B cell (primary cell): Measurements from ENCODE around the gene ZBTB25. TPM values are rescaled to one million over a fixed set of nuclear protein-coding genes. Genes with fewer than 3 reads are reported as not detected.

ENCODE experiments used
- ATAC-seq: fragments of 200-7000 bp; cut with Tn5 transposase; one replicate; pipeline ENCODE4 v1.10.0; 2021; ENCODE audit warnings: low read depth, mild to moderate bottlenecking, moderate number of reproducible peaks, moderate library complexity
- CTCF ChIA-PET: fragments of 350-600 bp; sonication (Branson Sonifier 250); formaldehyde crosslinking; loops from one replicate; lab custom pipeline; 2021; ENCODE audit warnings: antibody characterized with exemption, inconsistent platforms; lab: Charles Lee
- POLR2A ChIA-PET: fragments of 350-600 bp; sonication (Branson Sonifier 250); formaldehyde crosslinking; loops from one replicate; lab custom pipeline; 2021; ENCODE audit warnings: antibody characterized with exemption; lab: Charles Lee
- DNase-seq: peaks from one replicate; pipeline ENCODE4 v3.0.0; 2013
- H2AFZ ChIP-seq: 2 replicates; pipeline ENCODE4 v1.6.1; 2012; ENCODE audit warnings: mild to moderate bottlenecking, low read depth, low read length; ENCODE audit not compliant: insufficient read depth, poor library complexity, severe bottlenecking
- H3K27ac ChIP-seq, 2 donors: 1 replicate in 1 of 2; 2 replicates in 1 of 2; pipeline ENCODE4 v1.5.1; 2012 to 2013; ENCODE audit warnings: low read length in 2 of 2, mild to moderate bottlenecking in 2 of 2, moderate library complexity in 1 of 2
- H3K27me3 ChIP-seq, 4 experiments: fragments of 200-600 bp in 1 of 4; sonication (generic) in 1 of 4; replicated peaks in 1 of 4; 1 replicate in 2 of 4; 2 replicates in 2 of 4; pipeline versions ENCODE4 v1.6.1 to v1.7.0; 2013 to 2016; ENCODE audit warnings: low read length in 3 of 4, mild to moderate bottlenecking in 2 of 4, mixed read lengths in 1 of 4, moderate library complexity in 1 of 4; ENCODE audit not compliant: insufficient read depth in 4 of 4, control insufficient read depth in 3 of 4; ENCODE audit errors: control extremely low read depth in 1 of 4
- H3K36me3 ChIP-seq, 2 experiments: replicated peaks in 1 of 2; 1 replicate in 1 of 2; 2 replicates in 1 of 2; pipeline versions ENCODE4 v1.6.1 to v1.7.1; 2013; ENCODE audit warnings: low read length in 1 of 2; ENCODE audit not compliant: insufficient read depth in 2 of 2, control insufficient read depth in 1 of 2; ENCODE audit errors: control extremely low read depth in 1 of 2, extremely low read depth in 1 of 2
- H3K4me1 ChIP-seq, 2 donors: fragments of 200-600 bp in 1 of 2; sonication (generic) in 1 of 2; 1 replicate in 1 of 2; 2 replicates in 1 of 2; pipeline versions ENCODE4 v1.5.1 to v1.6.1; 2013 to 2017; ENCODE audit warnings: low read length in 2 of 2; ENCODE audit not compliant: control insufficient read depth in 2 of 2, insufficient read depth in 2 of 2
- H3K4me2 ChIP-seq: replicated peaks from 2 replicates; pipeline ENCODE3; 2012; ENCODE audit warnings: mild to moderate bottlenecking, low read depth, low read length; ENCODE audit not compliant: poor library complexity, severe bottlenecking
- H3K4me3 ChIP-seq, 5 experiments: fragments of 200-600 bp in 1 of 5; sonication (generic) in 1 of 5; 1 replicate in 3 of 5; 2 replicates in 2 of 5; pipeline versions ENCODE4 v1.5.1 to v1.7.0; 2011 to 2016; ENCODE audit warnings: low read length in 4 of 5, mild to moderate bottlenecking in 4 of 5, low read depth in 2 of 5, control low read depth in 1 of 5, moderate library complexity in 1 of 5; ENCODE audit not compliant: insufficient read depth in 1 of 5; ENCODE audit errors: control extremely low read depth in 1 of 5, extremely low read depth in 1 of 5
- H3K79me2 ChIP-seq: fragments of 200-600 bp; sonication (generic); one replicate; pipeline ENCODE4 v1.6.0; 2016; ENCODE audit warnings: low read length; ENCODE audit not compliant: control insufficient read depth, insufficient read depth
- H3K9ac ChIP-seq: fragments of 200-600 bp; sonication (generic); 2 replicates; pipeline ENCODE4 v1.6.1; 2017; ENCODE audit warnings: mild to moderate bottlenecking, low read length, moderate library complexity
- H3K9me3 ChIP-seq, 3 donors: one replicate each; pipeline versions ENCODE4 v1.6.1 to v1.7.1; 2013; ENCODE audit warnings: low read length in 2 of 3; ENCODE audit not compliant: control insufficient read depth in 2 of 3, insufficient read depth in 1 of 3; ENCODE audit errors: control extremely low read depth in 1 of 3
- H4K20me1 ChIP-seq: 2 replicates; pipeline ENCODE4 v1.6.0; 2012; ENCODE audit warnings: mild to moderate bottlenecking, low read length; ENCODE audit not compliant: insufficient read depth, control insufficient read depth, poor library complexity, severe bottlenecking
- H3K27ac Mint-ChIP-seq: one replicate; pipeline ENCODE4 v1.8.0; 2021; ENCODE audit warnings: mixed read lengths
- H3K27me3 Mint-ChIP-seq: one replicate; pipeline ENCODE4 v1.8.0; 2021; ENCODE audit warnings: mixed read lengths
- H3K4me1 Mint-ChIP-seq: one replicate; pipeline ENCODE4 v1.8.0; 2021; ENCODE audit warnings: mixed read lengths
- H3K4me3 Mint-ChIP-seq: one replicate; pipeline ENCODE4 v1.8.0; 2021; ENCODE audit warnings: mixed read lengths
- H3K9me3 Mint-ChIP-seq: one replicate; pipeline ENCODE4 v1.8.0; 2022; ENCODE audit warnings: mixed read lengths; ENCODE audit not compliant: insufficient read depth
- CTCF ChIP-seq: fragments of 200-600 bp; IDR thresholded peaks from one replicate; pipeline ENCODE4 v1.8.0; 2022; ENCODE audit warnings: antibody characterized with exemption, mild to moderate bottlenecking
- EZH2 ChIP-seq: IDR thresholded peaks from 2 replicates; pipeline ENCODE4 v1.6.1; 2012; ENCODE audit warnings: borderline replicate concordance, low read depth, mild to moderate bottlenecking, moderate library complexity, low read length; ENCODE audit not compliant: insufficient read depth, poor library complexity, severe bottlenecking
- whole genome bisulfite sequencing: methylation state at CpG from one replicate; pipeline ENCODE4 v1.1.5; 2013; ENCODE audit warnings: missing lambda C conversion rate; ENCODE audit not compliant: insufficient coverage; 5-methylcytosine and 5-hydroxymethylcytosine counted together
- intact Hi-C: fragments of 100-400 bp; cut with micrococcal nuclease; formaldehyde crosslinking; loops from one replicate; pipeline ENCODE4 v1.10.0; 2022
- polyA plus RNA-seq: library from polyadenylated mRNA; depleted of rRNA; stranded (reverse); fragments of >200 nt; gene quantifications from 2 replicates; pipeline ENCODE4 v1.2.3, GENCODE V29; 2012
- total RNA-seq, 2 donors: library from RNA; stranded (reverse); fragments of 120-200 nt in 1 of 2; gene quantifications; 1 replicate in 1 of 2; 2 replicates in 1 of 2; pipeline versions ENCODE4 v1.2.3 to v1.2.4, GENCODE V29; 2013 to 2022

Gene ZBTB25
- total and polyA plus RNA-seq, 2 donors (not counting 1 experiment from before 2014, with no cell fraction given), result 20.8 to 45.7 TPM

- no peak overlapping the region for H3K4me2 ChIP-seq
- ChIA-PET POLR2A (interaction anchor here (0.7 kb wide), 1 partner anchor 41 kb away, joined by 3 read pairs; no protein-coding TSS in a partner anchor), CTCF (interaction anchor here (1.1 to 1.5 kb wide), 2 partner anchors 34 to 255 kb away, joined by 3 read pairs; no protein-coding TSS in a partner anchor)
- H3K27me3 Mint-ChIP-seq, result peaks cover 18% of the 10 kb centered on the region
- DNase-seq (no peak), ATAC-seq (no peak)
- H3K9me3 Mint-ChIP-seq, result peaks cover 6% of the 10 kb centered on the region
- TF ChIP-seq CTCF (no peak), EZH2 (no peak)
- no peaks in the 10 kb centered on the region for H3K79me2 ChIP-seq
- WGBS, result 100% methylated on average over 1 of the region's 5 CpGs
- no peak overlapping the region for H3K27ac ChIP-seq
- H2AFZ ChIP-seq, result no peak overlapping the region
- no peak overlapping the region for H3K9ac ChIP-seq
- no peaks in the 10 kb centered on the region for H4K20me1 ChIP-seq
- peaks cover 27 to 30% of the 10 kb centered on the region in 2 donors for H3K4me1 ChIP-seq
- intact Hi-C loops, result loop anchor here (5.0 kb wide), 2 partner anchors 93 to 368 kb away; partner anchors contain the start of gene CHURC1
- H3K9me3 ChIP-seq, result peaks cover 1 to 21% (median 13%) of the 10 kb centered on the region in 3 donors
- H3K4me3 ChIP-seq, result no peak overlapping the region
- peaks cover 0 to 32% (median 14%) of the 10 kb centered on the region in 4 experiments for H3K27me3 ChIP-seq
- peaks cover 34% of the 10 kb centered on the region for H3K4me1 Mint-ChIP-seq
- no peaks in the 10 kb centered on the region for H3K36me3 ChIP-seq
- H3K4me3 Mint-ChIP-seq, result no peak overlapping the region
- no peak overlapping the region for H3K27ac Mint-ChIP-seq
Measured at GRCh38 chr14:64544607-64545312, 41.1 kb upstream of the ZBTB25 start.

GRCh38 chr14:64542836-64543201 is 39.2 kb upstream of the ZBTB25 start:
- no peak for DNase-seq
- ChIA-PET CTCF (interaction anchor here (0.6 to 1.7 kb wide), 5 partner anchors 10 to 113 kb away, joined by 3 to 6 read pairs (median 3); no protein-coding TSS in a partner anchor), POLR2A (interaction anchor here (4.1 kb wide), 1 partner anchor 39 kb away, joined by 28 read pairs; the partner anchor contains the start of genes ZBTB1 and ZBTB25)
- H3K27me3 Mint-ChIP-seq, result peaks cover 8% of the 10 kb centered on the region
- no peak for TF ChIP-seq CTCF
- no peak for TF ChIP-seq EZH2
- Histone ChIP-seq H3K4me2 (peak overlapping the region; percentile 96), H3K27ac (no peak overlapping the region), H3K4me1 (peaks cover 26 to 32% of the 10 kb centered on the region in 2 donors), H4K20me1 (no peaks in the 10 kb centered on the region), H3K9ac (peak overlapping the region; percentile 28), H3K27me3 (peaks cover 0 to 19% (median 5%) of the 10 kb centered on the region in 4 experiments), H2AFZ (peak overlapping the region; percentile 95), H3K4me3 (no peak overlapping the region), H3K79me2 (no peaks in the 10 kb centered on the region), H3K9me3 (peaks cover 0 to 21% (median 13%) of the 10 kb centered on the region in 3 donors), H3K36me3 (no peaks in the 10 kb centered on the region)
- ATAC-seq, result no peak
- peaks cover 31% of the 10 kb centered on the region for H3K4me1 Mint-ChIP-seq
- 79% methylated on average over 3 of the region's 4 CpGs for WGBS
- intact Hi-C loops, result loop anchor here (5.0 kb wide), 2 partner anchors 94 to 369 kb away; partner anchors contain the start of gene CHURC1
- peaks cover 6% of the 10 kb centered on the region for H3K9me3 Mint-ChIP-seq
- peak overlapping the region; percentile 100 for H3K4me3 Mint-ChIP-seq
- H3K27ac Mint-ChIP-seq, result no peak overlapping the region
